NCI-H2107 treated with DMSO at 0.1 percent for 48 hours (cell line): ENCODE data around the gene TPPP2.
A peak's percentile ranks its signal among the peaks of the same experiment; 100 is the strongest.
"Not testable (repeated sequence)": the region's sequence is repeated elsewhere in the genome, so short reads cannot be mapped to it uniquely, and the experiment has no call there.

Experiments used
- DNase-seq: peaks from one replicate; lab custom pipeline; 2025; ENCODE audit not compliant: unreplicated experiment; lab: John Stamatoyannopoulos, UW

TPPP2 gene

GRCh38 chr14:21029917-21030316 is at the start of gene TPPP2:
TPPP2 (plus strand) TSS chr14:21030217; CDS start chr14:21030582, 365 bp downstream.
- no peak for DNase-seq

- no peak for DNase-seq
These were observed 49.1 kb upstream of the TPPP2 start for GRCh38 chr14:20980906-20981305.

DNA sequence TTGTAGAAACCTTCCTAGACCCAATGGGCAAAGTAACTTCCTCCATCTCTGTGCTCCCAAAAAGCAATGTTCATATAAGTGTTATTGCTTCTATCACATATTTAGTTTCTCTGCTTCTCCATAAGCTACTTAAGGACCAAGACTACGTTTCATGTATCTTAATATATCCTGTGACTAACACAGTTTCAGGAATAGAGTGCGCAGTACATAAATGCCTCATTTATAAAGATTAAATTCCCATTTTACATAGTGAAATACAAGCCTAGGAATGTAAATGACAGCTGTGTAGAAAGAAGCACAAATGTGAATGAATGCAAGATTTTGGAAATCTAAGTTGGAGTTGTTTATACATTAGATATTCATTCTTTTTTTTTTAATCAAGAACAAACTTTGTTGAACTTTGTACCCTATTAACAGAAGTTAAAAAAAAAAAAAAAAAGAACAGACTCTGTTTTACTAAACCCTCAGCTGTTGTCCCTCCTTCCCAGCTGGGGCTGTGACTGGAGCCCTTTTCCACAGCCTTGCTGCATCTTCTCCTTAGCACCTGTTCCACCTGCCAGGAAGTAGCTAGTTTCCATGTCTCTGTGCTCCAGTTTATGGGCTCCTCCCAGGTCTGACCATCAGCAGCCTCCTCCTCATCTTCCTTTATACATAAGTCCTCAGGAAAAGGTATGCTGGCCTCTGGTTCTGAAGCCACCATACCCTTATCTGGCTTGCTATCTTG is 47.2 kb upstream of the TPPP2 start:
- no peak for DNase-seq

- DNase-seq = not testable (repeated sequence)
These were observed 44.4 kb upstream of the TPPP2 start for GRCh38 chr14:20985650-20986049.

- DNase-seq = no peak
These were observed 43.2 kb upstream of the TPPP2 start for GRCh38 chr14:20986811-20987210.

DNA sequence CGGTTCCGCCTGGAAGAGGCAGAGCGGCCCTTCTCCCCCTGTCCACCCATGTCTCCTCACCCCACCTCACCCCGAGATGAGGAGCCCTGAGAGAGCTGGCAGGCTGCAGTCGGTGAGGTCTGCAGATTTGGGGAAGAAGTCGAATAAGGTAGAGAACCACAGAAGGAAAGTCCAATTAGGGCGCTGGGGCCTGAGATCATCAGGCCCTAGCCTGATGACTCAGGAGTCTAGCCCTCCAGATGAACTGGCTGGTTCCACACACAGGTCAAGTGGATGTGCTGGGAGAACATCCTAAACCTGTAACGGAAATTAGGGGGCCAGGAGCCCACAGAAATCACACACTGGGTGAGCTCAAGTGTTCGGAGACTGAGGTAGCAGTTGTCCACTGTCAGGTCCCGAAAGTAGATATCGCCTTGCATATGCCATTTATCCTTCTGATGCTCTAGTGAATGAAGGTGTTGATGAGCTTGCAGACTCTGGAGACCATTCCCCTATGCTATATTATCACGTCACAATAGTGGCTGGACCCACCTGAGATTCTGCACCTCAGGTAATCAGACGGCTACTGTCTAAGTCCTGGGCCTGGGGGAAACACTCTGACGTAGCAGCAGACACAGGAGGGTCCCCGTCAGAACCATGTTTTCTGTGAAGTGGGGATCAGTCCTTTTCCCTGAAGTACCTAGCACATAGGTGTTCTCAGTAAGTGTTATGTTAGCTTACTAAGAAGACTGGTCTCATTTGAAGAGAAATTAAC is 41.1 kb upstream of the TPPP2 start:
- DNase-seq = no peak

DNA sequence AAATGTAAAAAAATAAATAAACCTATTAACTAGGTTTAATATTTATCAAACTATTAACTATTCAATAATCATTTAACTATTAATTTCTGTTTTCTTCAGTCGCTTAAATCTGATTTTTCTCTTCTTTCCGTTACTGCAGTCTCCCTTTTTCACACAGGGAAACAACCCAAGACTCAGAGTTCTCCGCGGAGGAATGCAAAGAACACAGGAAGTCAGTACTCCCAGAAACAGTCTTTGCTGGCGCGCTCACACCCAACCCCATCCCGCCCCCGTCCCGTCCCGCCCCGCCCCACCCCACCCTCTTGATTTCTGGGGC is 40.6 kb upstream of the TPPP2 start:
- DNase-seq = no peak

GRCh38 chr14:20989787-20990600 is 40.0 kb upstream of the TPPP2 start, which contains the start of gene METTL17:
METTL17 (plus strand) TSS chr14:20989980; CDS start chr14:20990003, 23 bp downstream.
- peak; percentile 92 for DNase-seq

- no peak for DNase-seq
These were observed 33.5 kb upstream of the TPPP2 start for GRCh38 chr14:20996521-20996920.

GRCh38 chr14:20997115-20997514 is 32.9 kb upstream of the TPPP2 start:
- no peak for DNase-seq

- no peak for DNase-seq
These were observed 32.5 kb upstream of the TPPP2 start for GRCh38 chr14:20997564-20997963.

DNA sequence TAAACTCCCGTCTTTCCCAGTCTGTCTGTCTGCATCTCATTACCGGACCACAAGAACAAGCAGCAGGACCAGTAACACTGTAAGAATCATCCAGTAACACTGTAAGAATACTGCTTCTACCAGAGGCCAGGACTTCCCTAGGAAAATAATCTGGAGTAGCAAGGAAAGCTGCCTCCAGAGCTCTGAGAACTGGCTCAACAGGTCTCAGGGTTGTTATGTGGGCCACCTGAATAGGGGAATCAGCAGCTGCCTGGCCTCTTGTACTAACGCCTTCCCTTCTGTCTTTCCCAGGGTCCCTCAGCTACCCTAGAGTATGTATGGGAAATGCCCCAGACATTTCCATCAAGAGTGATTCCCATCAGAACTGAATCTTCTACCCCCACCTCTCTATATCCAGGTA is 31.9 kb upstream of the TPPP2 start:
- no peak for DNase-seq

GRCh38 chr14:20998674-20999366 is 31.2 kb upstream of the TPPP2 start, which contains the start of gene SLC39A2:
SLC39A2 (plus strand) TSS chr14:20999293; CDS start chr14:20999447, 154 bp downstream.
- DNase-seq = no peak

DNA sequence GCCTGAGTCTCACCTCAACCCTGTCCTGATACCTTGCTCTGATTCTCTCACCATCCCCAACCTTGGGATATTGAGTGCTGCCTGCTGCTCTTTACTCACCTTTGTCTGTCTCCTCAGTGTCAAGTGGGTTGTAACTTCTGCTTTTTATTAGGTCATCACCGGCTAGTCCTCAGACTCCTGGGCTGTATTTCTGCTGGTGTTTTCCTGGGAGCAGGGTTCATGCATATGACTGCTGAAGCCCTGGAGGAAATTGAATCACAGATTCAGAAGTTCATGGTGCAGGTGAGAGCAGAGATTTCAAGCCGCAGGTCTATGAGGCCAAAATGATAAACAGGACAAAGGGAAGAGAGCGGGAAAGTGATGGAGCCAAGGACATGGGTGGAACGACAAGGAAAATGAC is 30.4 kb upstream of the TPPP2 start:
- DNase-seq = no peak

DNA sequence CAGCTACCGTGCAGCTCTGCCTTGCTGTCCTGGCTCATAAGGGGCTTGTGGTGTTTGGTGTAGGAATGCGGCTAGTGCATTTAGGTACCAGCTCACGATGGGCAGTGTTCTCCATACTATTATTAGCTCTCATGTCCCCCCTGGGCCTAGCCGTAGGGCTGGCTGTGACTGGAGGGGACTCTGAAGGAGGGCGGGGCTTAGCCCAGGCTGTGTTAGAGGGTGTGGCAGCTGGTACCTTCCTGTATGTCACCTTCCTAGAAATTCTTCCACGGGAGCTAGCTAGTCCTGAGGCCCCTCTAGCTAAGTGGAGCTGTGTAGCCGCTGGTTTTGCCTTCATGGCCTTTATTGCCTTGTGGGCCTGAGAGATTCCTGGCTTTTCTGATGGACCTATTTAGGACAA is 28.8 kb upstream of the TPPP2 start:
- DNase-seq = no peak

GRCh38 chr14:21003788-21004346 is 26.1 kb upstream of the TPPP2 start:
- DNase-seq = no peak

DNA sequence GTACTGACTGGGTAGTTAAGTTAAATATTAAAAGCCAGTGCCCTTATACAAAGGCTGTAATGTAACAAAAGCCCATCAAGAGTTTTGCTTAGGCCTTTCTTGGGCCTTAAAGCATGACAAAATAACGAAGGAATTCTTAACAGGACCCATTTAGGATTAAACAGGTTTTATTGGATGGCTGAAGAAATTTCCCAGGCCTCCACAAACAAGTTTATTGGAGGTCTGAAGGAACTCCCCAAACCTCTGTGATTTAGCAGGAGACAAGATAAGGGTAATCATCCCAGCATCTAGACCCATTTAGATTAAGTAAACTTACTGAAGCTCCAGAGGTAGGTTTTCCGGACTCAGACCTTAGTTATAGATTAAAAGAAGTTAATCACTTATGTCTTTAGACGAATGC is 20.3 kb upstream of the TPPP2 start:
- DNase-seq = not testable (repeated sequence)

DNA sequence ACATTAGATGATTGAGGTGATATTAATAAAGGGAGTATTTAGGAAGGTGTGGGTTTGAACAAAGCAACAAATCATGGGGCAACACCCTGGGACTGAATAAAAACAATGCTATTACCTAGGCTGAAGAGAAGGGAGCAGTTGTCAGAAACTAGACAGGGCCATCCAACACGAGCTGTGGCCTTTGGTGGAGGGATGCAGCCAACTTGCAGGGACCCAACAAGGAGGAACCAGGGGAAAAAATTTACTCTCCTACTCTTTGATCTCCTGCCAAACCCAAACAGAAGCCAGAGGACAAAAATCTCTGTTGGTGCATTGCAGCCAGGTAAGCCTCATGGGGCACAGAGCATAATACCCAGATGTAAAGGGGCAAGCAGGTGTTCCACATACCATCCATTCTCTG is 18.9 kb upstream of the TPPP2 start:
- no peak for DNase-seq

DNA sequence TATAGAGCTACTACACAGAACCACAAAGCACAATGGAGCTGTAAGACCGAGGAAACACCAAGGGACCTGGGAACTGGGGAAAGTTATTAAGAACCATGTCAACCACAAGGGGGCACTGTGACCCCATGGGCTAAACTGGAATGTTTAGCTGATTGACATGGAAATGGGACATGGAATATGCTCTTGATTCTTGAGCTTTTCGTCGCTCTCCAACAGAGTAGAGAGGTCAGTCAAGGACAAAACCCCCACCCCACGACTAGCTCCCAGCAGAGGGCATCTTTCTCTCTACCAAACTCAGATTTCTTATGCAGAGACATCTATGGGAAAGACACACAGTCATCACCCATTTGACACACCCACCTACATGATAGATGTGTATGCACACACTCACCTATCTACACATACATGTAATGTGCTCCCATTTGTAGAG is 15.2 kb upstream of the TPPP2 start:
- peak; percentile 72 for DNase-seq

DNA sequence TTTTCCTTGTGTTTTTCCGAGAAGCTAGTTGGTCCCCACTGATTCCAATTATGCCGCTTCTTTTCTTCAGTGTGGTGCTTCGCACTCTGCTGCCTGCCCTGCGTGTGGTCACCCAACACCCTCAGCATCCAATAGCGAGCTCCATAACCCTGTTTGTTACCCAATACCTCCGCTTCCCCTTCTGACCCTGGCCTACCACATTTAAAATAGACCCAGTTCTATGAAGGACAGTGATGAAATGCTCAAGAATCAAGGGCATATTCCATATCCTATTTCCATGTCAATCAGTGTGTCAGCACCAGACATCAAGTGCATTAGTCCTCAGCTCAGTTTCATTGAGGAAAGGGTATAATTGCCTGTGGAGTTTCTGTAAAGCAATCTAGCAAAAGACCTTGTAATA is 14.7 kb upstream of the TPPP2 start:
- DNase-seq = no peak
